K562 (cell line): ENCODE results near the gene NUP155. TPM values are rescaled to one million over a fixed set of nuclear protein-coding genes. Genes with fewer than 3 reads are reported as not detected.
A peak's percentile ranks its signal among the peaks of the same experiment; 100 is the strongest.

ENCODE experiments used
- CLOCK ChIP-seq: fragments of 250-450 bp; sonication (Bioruptor Pico); IDR thresholded peaks from 2 replicates; pipeline ENCODE4 v1.4.0; 2020; ENCODE audit warnings: mild to moderate bottlenecking, moderate library complexity, borderline replicate concordance
- DACH1 ChIP-seq: fragments of 450-650 bp; IDR thresholded peaks from 2 replicates; pipeline ENCODE4 v1.6.1; 2018; ENCODE audit not compliant: partially characterized antibody
- ETV6 ChIP-seq, 3 experiments: fragments of 150-350 bp in 1 of 3; sonication (generic) in 1 of 3; formaldehyde crosslinking in 1 of 3; IDR thresholded peaks; 2 replicates each; pipeline versions ENCODE4 v1.6.1 to v1.8.0; 2014 to 2022; ENCODE audit warnings: borderline replicate concordance in 2 of 3, low read depth in 2 of 3, antibody characterized with exemption in 1 of 3, low read length in 1 of 3, mild to moderate bottlenecking in 1 of 3, missing genetic modification reagents in 1 of 3
- MTA2 ChIP-seq: fragments of 450-650 bp; IDR thresholded peaks from 2 replicates; pipeline ENCODE4 v1.6.1; 2016; ENCODE audit warnings: low read depth
- NELFE ChIP-seq: IDR thresholded peaks from 2 replicates; pipeline ENCODE4 v1.6.1; 2011; ENCODE audit warnings: mild to moderate bottlenecking; ENCODE audit not compliant: insufficient read depth, insufficient read length
- PRDM10 ChIP-seq: fragments of 450-650 bp; IDR thresholded peaks from 2 replicates; pipeline ENCODE4 v1.6.1; 2018; ENCODE audit not compliant: partially characterized antibody
- ZNF408 ChIP-seq: fragments of 250-450 bp; sonication (Bioruptor Pico); IDR thresholded peaks from 2 replicates; pipeline ENCODE4 v1.4.0; 2020; ENCODE audit warnings: low read depth, mild to moderate bottlenecking, moderate library complexity
- polyA plus RNA-seq, 8 experiments: library from polyadenylated mRNA; depleted of rRNA in 4 of 8; stranded (reverse) in 5 of 8; unstranded in 3 of 8; fragments of >200 nt; fragmentation: Nextera tagmentation in 2 of 8; fragmentation: Illumina TruSeq in 1 of 8; extraction: Ambion mirVana in 2 of 8; extraction: Trizol in 1 of 8; gene quantifications; 2 replicates each; pipeline versions ENCODE4 v1.2.1 to v1.2.3, GENCODE V29; 2011 to 2014; ENCODE audit warnings: inconsistent platforms in 1 of 8, missing spikeins in 1 of 8
- total RNA-seq, 7 experiments: library from RNA; depleted of rRNA in 6 of 7; stranded (reverse); fragments of >200 nt in 6 of 7; fragmentation: Illumina TruSeq in 2 of 7; extraction: Trizol in 2 of 7; gene quantifications; 2 replicates each; pipeline versions ENCODE4 v1.2.1 to v1.2.3, GENCODE V29; 2011 to 2021; ENCODE audit warnings: low replicate concordance in 1 of 7
- TF ChIP-seq, protein P1 (sequence below), 2 experiments: fragments of 450-650 bp; IDR thresholded peaks; 2 replicates each; pipeline ENCODE4 v1.6.1; 2016
- TF ChIP-seq, protein P2 (sequence below): sonication (generic); formaldehyde crosslinking; IDR thresholded peaks from 2 replicates; pipeline ENCODE4 v1.8.1; 2023; ENCODE audit warnings: mild to moderate bottlenecking, missing genetic modification reagents

NUP155 gene
- total and polyA plus RNA-seq, 9 of the 15 experiments (the other 6 are each of a cell fraction or from before 2014, with no cell fraction given): 39.3 to 130 (median 77.0) TPM

DNA sequence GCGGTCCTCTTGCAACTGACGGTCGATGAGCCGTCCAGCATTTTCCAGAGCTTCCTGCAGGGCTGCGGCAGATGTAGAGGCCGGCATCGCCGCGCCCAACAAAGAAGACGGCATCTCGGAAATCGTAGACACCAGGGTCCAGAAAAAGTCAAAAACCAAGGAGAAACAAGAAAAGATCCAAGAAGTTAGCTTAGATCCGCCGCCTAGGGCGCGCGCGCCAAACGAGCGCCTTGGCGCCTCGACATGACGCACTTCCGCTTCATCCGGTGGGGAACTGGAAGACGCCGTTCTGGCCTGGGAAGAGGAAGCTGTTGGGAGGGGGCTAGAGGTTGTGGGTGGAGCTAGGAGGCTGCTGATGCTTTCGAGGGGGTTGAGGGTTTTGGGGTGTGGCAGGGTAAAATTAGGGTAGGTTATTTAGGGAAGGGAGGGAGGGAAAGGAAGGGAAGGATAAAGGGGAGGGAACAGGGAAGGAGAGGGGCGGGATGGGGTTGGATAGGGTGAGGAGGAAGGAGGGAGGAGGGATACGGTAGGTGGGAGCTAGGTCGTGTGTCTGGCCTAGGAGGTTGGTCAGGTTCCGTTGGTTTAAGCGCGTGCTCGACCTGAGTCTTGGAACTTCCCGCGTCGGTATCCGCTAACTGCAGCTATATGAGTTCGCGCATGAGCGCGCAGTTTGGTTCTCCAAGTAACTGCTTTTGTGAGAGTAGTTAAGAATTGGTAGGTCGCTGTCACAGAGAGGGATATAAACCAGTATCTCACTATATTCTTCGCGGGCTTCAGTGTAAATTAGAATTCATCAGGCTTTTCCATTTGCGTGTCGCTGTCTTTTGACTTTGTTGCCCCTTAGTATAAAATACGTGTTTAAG lies at the start of gene NUP155 (continued):
- TF ChIP-seq, protein P1, sequence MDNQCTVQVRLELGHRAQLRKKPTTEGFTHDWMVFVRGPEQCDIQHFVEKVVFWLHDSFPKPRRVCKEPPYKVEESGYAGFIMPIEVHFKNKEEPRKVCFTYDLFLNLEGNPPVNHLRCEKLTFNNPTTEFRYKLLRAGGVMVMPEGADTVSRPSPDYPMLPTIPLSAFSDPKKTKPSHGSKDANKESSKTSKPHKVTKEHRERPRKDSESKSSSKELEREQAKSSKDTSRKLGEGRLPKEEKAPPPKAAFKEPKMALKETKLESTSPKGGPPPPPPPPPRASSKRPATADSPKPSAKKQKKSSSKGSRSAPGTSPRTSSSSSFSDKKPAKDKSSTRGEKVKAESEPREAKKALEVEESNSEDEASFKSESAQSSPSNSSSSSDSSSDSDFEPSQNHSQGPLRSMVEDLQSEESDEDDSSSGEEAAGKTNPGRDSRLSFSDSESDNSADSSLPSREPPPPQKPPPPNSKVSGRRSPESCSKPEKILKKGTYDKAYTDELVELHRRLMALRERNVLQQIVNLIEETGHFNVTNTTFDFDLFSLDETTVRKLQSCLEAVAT (IDR thresholded peaks at IDR 0.05): peak; percentile 97 to 98
- TF ChIP-seq NELFE: no peak
- no peak for TF ChIP-seq DACH1
- TF ChIP-seq ETV6 (IDR thresholded peaks at IDR 0.05; ENCODE audit: borderline replicate concordance in 1 of 2, low read depth in 2 of 2, low read length in 1 of 2): no peak; a peak in 1 of 4 replicates
- TF ChIP-seq ETV6 (CRISPR knock-in tag; IDR thresholded peaks at IDR 0.05; ENCODE audit: borderline replicate concordance): peak; percentile 86; the same call in 1 of the 2 replicates
- TF ChIP-seq, protein P2, sequence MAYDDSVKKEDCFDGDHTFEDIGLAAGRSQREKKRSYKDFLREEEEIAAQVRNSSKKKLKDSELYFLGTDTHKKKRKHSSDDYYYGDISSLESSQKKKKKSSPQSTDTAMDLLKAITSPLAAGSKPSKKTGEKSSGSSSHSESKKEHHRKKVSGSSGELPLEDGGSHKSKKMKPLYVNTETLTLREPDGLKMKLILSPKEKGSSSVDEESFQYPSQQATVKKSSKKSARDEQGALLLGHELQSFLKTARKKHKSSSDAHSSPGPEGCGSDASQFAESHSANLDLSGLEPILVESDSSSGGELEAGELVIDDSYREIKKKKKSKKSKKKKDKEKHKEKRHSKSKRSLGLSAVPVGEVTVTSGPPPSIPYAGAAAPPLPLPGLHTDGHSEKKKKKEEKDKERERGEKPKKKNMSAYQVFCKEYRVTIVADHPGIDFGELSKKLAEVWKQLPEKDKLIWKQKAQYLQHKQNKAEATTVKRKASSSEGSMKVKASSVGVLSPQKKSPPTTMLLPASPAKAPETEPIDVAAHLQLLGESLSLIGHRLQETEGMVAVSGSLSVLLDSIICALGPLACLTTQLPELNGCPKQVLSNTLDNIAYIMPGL: peak; percentile 30; the same call in 1 of the 2 replicates
- no peak for TF ChIP-seq CLOCK (CRISPR knock-in tag)
- peak; percentile 85 for TF ChIP-seq PRDM10
- TF ChIP-seq ZNF408 (CRISPR knock-in tag): no peak
- peak; percentile 66 for TF ChIP-seq MTA2
